Uterus (tissue), 2 donors: ENCODE results near the gene MAB21L4.

ENCODE experiments used
- POLR2A ChIP-seq, 2 donors: fragments of 450-650 bp; IDR thresholded peaks; one replicate each; pipeline ENCODE4 v1.6.1; 2016; ENCODE audit warnings: antibody characterized with exemption in 2 of 2, mild to moderate bottlenecking in 1 of 2, moderate library complexity in 1 of 2
- TF ChIP-seq, protein P1 (sequence below), 4 experiments: fragments of 200-600 bp in 2 of 4; fragments of 450-650 bp in 2 of 4; sonication (generic) in 2 of 4; IDR thresholded peaks; one replicate each; pipeline ENCODE4 v1.5.1; 2016 to 2019; ENCODE audit warnings: antibody characterized with exemption in 4 of 4, mild to moderate bottlenecking in 2 of 4, moderate library complexity in 1 of 4

DNA sequence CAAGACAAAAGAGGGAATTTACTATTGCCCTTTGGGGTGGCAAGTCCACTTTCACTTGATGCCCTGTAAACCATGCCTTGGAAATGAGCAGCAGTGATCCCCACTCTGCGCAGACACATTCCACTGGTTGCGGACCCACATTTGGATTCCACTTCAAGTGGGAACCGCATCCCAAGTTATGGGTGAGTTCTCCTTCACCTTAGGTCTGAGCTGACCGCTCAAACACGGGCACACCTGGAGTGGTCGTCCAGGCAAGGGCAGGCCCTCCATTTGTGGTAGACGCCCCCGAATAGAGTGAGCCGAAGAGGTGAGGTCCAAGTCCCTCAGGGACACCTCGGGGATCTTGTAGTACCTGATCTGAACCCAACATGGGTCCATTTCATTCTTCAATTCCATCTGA lies 37.1 kb downstream of the MAB21L4 start:
- TF ChIP-seq, protein P1, sequence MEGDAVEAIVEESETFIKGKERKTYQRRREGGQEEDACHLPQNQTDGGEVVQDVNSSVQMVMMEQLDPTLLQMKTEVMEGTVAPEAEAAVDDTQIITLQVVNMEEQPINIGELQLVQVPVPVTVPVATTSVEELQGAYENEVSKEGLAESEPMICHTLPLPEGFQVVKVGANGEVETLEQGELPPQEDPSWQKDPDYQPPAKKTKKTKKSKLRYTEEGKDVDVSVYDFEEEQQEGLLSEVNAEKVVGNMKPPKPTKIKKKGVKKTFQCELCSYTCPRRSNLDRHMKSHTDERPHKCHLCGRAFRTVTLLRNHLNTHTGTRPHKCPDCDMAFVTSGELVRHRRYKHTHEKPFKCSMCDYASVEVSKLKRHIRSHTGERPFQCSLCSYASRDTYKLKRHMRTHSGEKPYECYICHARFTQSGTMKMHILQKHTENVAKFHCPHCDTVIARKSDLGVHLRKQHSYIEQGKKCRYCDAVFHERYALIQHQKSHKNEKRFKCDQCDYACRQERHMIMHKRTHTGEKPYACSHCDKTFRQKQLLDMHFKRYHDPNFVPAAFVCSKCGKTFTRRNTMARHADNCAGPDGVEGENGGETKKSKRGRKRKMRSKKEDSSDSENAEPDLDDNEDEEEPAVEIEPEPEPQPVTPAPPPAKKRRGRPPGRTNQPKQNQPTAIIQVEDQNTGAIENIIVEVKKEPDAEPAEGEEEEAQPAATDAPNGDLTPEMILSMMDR (IDR thresholded peaks at IDR 0.05): no peak
- TF ChIP-seq POLR2A (IDR thresholded peaks at IDR 0.05): no peak
